Left renal cortex interstitium (tissue), 4 donors: ENCODE data around the gene SAG. TPM values are rescaled to one million over a fixed set of nuclear protein-coding genes. Genes with fewer than 3 reads are reported as not detected.

ENCODE experiments used
- DNase-seq, 4 donors: peaks; one replicate each; pipeline ENCODE4 v3.0.0-alpha.2; 2013; ENCODE audit warnings: low read depth in 4 of 4, low spot score in 2 of 4, missing footprints in 1 of 4
- polyA plus RNA-seq, 4 donors: library from polyadenylated mRNA; unstranded; fragments of 120-200 nt; gene quantifications; one replicate each; pipeline ENCODE4 v1.2.1, GENCODE V29; 2013; ENCODE audit not compliant: insufficient read length in 4 of 4

The SAG gene
- polyA plus RNA-seq, 4 donors = 0.04 to 0.24 (median 0.10) TPM

DNA sequence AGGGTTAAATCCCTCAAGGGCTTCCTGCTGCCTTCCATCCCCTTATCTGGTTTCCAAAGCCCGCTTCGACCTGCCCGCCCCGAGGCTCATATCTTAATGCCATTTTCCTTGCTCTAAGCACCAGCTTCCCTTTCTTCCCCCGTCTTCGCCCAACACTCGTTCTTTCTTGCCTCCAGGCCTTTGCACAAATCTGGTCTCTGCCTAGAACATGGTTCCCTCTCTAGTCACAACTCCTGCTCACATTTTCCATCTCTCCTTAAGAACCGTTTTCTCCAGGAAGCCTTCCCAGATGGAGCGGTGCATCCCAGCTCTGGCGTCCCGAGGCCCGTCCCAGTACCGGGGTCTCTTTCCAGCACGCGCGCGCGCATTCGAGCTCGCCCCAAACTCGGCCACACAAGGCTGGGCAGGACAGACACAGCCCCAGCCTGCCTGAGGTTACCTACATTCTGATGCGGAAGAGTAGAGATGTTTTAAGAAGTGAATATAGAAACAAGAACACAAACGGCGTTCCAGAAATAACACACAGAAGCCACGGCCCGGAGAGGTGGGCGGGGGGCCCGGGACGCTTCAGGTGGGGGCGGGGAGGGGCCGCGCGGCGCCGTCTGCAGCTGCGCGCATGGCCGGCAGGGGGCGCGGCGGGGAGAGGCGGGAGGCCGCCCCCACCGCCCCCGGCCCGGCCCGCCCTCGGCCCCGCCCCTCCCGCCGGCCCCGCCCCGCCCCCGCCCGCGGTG, 46.3 kb downstream of the SAG start, which contains the start of gene DGKD:
TSS of gene DGKD (plus strand) at position 726 of the 731 bp plus-strand sequence. CDS start 25 bp downstream, outside the sequence.
- DNase-seq = peak in 1 of 4 donors; percentile 55

DNA sequence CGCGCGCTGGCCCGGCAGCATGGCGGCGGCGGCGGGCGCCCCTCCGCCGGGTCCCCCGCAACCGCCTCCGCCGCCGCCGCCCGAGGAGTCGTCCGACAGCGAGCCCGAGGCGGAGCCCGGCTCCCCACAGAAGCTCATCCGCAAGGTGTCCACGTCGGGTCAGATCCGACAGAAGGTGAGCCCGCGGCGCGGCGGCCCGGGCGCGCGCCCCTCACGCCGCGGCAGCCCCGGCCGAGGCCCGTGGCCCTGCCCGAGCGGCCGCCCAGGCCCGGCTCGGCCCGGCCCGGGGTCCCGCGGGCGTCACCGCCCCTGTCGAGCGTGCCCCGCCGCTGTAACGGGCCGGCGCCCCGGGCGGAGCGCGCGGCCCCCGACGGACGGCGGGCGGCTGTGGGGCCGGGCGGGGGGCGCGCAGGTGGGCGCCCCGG, 46.9 kb downstream of the SAG start:
- DNase-seq = no peak

DNA sequence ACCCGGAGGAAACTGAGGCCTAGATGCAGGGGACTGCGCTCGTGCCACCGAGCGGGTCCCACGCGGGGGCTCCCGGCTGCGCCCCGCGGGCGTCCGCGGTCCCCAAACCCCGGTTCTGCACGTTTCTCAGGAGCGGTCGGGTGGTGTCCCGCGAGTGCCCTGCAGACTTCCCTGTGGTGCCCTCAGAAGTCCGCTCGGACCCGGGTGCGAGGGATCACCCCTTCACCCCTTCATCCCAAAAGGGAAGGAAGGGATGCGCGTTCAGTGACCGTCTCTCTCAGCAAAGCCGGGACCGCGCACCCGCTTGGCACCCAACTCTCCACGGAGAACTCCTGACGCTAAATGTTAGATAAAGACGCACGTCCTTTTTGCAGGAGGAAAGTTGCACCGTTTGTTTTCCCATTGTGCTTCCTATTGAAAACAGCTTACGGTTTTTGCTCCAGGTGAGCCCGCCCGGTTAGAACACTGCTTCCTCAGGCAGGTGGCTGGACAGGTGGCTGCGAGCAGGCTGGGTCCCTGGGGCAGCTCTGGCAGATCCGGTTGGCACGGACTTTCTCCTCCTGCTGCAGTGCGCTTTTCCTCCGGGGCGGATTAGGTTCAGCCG, 47.5 kb downstream of the SAG start:
- no peak for DNase-seq

DNA sequence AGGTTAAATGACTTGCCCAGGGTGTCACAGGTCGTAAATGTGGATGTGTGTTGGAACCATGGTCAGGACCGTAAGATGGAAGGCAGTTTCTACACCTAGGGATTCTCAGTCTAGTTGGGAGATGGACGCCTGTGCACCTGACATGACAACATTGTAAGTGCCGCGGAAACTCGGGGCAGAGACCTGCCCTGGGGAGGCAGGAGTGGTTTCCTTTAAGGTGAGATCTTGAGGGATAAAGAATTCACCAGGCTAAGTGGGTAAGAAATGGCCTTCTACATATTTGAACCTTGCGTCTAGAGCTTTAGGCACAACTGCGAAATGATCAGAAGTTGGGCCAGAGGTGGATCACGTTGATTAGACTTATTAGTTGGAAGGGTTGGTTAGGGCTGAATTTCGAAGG, 48.3 kb downstream of the SAG start:
- DNase-seq = no peak

DNA sequence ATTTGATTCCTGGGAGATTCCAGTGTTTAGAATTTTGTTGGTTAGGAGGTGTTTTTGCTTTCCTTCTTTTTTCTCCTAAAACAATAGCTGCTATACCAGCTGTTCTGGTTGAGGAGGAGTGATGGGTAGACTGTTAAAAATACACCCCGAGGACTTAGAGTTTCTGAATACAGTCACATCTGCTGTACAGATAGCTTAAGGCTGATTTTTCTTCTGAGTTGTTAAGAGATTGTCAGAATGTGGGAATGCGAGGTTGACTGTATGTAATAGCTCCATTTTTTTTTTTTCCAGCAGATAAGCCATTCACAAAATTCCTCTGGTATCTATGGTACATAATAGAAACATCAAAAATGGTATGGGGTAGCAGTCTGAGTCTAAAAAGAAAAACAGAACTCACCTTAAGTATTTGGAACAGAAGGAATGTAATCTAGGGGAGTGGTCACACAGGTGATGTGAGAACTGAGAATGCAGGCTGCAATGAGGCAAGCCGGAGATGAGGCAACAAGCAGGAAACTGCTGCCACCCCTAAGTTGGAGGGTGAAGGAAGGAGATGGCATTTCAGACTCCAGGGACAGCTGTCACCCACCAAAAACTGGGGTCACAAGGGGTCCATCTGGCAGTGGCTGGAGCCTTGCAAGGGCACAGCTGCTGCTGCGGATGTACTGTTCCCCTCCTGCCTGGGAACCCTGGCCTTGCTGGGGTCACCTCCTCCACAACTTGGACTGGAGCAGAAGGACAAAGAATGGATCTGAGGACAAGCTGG, 49.1 kb downstream of the SAG start:
- DNase-seq = no peak

DNA sequence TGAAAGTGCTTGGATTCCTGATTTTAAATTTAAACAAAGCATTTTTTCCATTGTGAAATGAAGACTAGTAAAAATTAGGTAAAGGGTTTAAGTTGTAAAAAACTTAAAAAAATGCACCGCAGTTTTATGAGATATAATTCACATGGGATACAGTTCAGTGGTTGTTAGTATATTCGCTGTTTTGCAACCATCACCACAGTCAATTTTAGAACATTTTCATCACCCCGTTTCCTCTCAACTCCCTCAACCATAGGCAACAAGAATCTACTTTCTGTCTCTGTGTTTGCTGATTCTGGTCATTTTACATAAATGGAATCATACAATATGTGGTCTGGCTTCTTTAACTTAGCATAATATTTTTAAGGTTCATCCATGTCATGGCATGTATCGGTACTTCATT, 50.7 kb downstream of the SAG start:
- DNase-seq = no peak

DNA sequence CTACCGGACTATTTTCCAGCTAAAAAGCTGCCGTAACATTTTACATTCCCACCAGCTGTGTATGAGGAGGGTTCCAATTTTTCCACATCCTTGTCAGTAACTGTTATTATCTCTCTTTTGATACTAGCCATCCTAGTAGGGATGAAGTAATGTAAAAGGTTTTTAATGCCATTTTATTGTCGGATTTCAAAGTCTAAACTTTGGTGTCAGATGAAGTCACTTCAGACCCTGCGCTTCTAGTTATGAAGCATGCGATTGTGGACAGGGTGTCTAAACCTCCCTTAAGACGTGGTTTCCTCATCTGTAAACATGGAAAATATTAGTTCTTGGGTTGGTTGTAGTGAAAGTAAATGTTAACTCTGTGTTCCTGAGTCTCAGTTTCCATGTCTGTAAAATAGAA, 51.3 kb downstream of the SAG start:
- DNase-seq = no peak

DNA sequence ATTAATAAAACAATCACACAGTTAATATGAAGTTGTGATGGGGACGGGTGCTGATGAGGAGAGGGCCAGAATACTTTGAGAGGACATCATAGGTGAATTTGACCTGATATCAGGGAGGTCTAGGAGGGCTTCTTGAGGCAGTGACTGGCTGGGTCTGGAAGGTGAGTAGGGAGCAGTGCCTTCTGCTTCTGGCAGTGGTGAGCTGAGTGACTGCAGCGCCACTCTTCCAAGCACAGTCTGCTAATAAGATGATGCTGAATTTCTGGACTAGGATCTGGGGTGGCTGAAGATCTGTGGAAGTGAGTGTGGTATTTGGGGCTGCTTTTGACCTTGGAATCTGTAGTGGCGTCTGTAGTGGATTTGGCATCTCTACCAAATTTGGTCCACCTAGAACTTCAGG, 52.2 kb downstream of the SAG start:
- no peak for DNase-seq

DNA sequence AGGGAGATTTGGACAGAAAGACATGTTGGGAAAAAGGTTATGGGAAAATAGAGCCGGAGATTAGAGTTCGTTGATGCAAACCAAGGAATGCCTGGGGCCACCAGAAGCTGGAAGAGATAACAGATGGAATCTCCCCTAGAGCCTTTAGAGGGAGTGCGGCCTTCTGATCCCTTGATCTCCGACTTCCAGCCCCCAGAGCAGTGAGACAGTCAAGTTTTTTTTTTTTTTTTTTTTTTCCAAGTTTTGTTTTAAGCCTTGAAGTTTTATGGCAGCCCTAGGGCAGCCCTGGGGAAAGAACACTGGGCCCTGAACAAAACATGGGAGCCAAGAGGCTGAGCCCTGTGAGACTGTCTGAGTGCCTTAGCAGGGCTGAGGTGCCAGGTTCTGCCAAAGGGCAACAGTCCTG, 53.2 kb downstream of the SAG start:
- no peak for DNase-seq

DNA sequence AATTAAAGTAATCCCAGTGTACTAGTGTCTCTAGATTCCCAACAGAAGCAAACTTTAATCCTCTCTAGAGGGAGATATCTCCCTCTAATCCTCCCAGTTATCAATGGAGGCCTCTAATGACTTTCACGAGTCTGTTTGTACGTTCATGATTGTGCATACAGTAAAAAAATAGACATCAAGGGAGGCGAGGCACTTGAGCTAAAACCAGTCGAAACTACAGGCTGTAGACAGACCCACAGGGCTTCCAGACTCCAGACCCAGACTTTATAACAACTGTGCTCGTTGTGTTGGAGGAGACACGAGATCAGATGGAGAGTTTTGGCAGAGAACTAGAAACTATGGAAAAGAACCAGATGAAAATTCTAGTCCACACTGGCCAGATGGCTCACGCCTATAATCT, 53.7 kb downstream of the SAG start:
- no peak for DNase-seq

DNA sequence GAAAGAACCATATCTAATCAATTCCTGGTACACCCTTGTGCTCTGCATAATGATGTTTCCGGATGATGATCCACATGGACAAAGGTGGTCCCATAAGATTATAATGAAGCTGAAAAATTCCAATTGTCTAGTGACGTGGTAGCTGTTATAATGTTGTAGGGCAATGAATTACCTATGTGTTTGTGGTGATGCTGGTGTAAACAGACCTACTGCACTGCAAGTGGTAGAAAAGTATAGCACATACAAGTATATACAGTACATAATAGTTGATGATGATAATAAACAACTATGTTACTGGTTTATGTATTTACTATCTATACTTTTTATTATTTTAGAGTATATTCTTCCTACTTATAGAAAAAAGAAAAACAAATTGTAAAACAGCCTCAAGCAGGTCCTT, 55.1 kb downstream of the SAG start:
- DNase-seq = no peak

DNA sequence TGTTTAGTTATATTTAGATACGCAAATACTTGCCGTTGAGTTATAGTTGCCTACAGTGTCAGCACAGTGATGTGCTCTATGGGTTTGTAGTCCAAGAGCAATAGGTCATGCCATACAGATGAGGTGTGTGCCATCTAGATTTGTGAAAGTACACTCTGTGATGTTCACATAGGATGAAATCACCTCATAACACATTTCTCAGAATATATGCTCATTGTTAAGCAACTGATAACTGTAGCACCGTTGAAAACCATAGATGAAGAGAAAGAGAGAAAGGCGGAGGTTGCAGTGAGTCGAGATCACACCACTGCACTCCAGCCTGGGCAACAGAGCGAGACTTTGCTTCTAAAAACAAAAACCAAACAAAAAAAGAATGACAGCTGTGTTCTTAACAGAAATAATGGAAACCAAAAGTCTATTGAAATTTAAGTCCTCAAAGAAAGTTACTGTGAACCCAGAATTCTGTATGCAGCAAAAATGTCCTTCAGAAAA, 56.2 kb downstream of the SAG start:
- no peak for DNase-seq

DNA sequence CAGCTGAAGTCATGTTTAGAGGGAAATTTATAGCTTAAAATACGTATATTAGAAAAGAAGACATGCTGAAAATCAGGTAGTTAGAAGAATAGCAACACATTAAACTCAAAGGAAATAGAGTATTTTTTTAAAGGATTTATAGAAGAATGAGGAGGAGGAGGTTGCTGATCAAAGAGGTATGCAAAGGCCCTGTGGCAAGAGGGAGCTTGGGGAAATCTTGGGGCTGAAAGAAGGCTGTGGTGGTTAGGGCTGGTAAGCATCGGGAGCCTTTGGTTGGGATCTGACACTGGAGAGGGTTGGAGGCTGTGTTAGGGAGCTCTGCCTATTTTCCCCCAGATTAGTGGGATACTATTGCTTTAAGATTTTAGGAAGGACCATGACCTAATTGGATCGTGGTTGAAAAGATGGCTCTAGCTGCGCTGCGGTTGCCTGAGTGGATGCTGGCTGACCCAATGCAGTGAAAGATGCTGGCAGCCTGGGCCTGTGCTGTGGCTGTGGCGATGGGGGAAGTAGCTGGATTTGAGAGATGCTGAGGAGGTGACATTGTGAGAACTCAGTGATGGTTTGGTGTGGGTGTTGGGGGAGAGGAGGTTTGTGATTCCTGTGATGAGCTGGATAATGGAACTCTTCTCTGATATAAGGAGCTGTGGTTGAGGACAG, 58.4 kb downstream of the SAG start:
- no peak for DNase-seq

DNA sequence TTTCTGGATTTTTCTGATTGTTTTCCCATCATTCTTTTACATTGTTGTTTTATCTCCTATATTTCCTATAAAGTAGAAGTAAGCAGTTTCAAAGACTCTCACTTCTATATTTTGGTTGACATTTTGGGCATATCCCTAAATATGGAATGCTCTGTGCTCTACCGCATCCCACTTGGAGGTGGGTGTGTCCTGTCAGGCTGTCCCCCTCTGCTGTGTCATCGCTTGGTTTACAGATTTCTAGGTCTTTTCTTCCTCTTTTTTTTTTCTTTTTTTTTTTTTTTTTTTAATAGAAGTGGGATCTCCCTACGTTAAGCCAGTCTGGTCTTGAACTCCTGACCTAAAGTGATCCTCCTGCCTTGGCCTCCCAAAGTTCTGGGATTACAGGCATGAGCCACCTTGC, 60.0 kb downstream of the SAG start:
- DNase-seq = no peak

DNA sequence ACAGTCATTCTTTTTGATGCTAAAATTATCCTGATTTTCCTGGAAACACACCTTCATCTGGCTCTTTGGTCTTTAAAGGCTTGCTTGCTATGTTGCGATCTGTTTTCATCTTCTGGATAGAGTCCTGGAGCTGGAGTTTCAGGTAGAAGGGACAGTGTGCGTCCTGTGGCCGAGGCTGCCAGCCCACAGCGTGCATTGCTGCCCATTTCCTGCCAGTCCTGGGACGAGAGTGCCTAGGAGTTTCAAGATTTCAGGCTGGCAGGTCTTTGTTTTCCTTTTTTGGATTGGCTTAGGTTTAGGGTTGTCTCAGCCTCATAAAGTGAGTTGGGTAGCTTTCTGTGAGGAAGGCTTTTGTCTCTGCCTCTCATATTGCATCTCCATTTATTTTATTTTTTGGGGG, 61.1 kb downstream of the SAG start:
- DNase-seq = no peak

DNA sequence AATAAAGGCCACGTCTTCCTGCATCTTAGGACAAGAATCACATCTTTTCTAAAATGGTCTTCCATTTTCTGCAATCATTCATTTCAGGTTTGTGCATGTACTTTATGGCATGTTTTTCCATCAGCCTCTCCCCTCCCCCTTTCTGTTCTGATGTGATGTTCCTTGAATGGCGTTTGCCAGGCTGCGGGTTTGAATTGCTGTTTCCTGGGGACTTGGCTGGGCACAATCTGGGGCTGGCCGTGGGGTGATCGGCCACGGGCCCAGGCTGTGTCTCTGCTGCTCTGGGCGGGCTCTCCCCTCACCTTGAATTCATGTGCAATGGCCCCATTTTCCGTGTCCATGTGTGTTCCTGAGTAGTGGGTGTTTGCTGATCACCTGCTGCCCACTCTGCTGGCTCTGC, 61.8 kb downstream of the SAG start:
- no peak for DNase-seq

DNA sequence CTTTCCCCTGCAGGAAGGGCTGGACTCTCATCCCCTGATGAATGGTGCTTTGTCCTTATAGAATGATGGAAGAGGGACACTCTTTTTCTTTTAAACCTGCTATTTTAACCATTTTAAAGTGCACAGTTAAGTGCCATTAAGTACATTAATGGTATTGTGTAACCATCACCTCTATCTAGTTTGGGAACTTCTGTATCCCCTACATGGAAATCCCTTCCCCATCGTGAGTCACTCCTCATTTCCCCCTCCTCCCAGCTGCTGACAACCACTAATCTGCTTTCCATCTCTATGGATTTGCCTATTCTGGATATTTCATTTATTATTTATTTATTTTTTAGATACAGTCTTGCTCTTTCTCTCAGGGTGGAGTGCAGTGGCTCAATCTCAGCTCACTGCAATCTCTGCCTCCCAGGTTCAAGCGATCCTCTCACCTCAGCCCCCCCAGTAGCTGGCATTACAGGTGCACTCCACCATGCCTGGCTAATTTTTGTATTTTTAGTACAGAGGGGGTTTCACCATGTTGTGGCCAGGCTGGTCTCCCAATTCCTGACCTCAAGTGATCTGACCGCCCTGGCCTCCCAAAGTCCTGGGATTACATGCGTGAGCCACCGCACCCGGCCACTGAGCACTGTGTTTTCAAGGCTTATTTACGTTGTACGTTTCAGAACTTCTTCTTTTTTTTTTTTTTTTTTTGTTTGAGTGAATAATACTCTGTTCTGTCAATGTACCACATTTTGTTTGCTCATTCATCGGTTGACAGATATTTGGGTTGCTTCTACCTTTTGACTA, 62.5 kb downstream of the SAG start:
- no peak for DNase-seq

DNA sequence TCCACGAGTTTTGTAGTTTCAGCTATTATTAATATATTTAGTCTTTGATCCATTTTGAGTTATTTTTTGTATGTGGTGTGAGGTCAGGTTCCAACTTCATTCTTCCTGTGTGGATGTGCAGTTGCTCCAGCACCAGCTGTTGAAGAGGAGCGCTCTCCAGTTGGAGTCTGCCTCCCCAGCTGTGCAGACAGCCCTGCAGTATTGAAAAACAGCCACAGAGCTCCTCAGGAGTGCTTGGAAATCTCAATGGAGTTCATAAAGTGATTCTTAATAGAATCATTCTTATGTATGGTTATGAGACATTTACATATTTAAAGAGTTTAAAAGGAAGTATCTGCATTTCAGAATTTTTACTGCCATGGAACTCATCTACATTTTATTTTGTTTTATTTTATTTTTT, 64.0 kb downstream of the SAG start:
- no peak for DNase-seq

DNA sequence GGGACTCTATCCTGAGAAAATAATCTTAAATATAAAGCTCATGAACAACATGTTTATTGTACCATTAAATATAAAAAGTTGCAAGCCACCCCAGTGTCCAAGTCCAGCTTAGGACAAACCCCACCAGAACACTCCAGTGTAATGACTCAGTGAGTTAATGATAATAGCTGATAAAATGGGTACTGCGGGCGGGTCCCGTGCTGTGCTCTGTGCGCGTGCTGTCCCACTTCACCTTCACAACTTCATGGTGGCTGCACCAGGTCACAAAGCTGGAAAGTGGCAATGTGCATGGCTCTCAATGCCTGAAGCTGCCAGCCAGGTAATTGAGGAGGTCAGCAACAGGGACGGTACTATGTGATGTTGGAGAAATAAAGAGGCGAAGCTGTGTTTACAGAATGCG, 65.2 kb downstream of the SAG start:
- DNase-seq = no peak

DNA sequence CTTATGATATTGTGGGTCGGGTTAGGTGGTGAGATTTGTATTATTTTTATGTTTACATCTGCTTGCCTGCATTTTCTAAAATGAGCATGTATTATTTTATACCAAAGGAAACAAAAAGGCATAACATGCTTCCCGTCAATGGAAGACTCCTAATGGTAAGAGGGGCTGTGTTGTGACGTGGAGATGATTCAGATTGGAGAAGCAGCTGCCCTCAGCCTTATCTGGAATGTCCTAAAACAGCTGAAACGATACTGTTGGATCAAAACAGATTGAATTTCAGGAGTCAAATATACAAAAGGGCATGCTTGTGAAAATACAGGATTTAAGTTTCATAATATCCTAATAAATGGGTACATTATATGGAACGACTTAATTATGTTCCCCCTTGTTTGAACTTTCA, 65.7 kb downstream of the SAG start:
- no peak for DNase-seq
